GM18502 (cell line): ENCODE results near the gene YAP1.
"Not testable (repeated sequence)": the region's sequence is repeated elsewhere in the genome, so short reads cannot be mapped to it uniquely, and the experiment has no call there.

Source experiments
- ATAC-seq: cut with Tn5 transposase; IDR thresholded peaks from one replicate; pipeline ENCODE4 v1.9.1; 2021; ENCODE audit warnings: mild to moderate bottlenecking; ENCODE audit not compliant: unreplicated experiment, poor library complexity

The YAP1 gene

GRCh38 chr11:102196351-102196750, 86.1 kb downstream of the YAP1 start:
- ATAC-seq: no peak

DNA sequence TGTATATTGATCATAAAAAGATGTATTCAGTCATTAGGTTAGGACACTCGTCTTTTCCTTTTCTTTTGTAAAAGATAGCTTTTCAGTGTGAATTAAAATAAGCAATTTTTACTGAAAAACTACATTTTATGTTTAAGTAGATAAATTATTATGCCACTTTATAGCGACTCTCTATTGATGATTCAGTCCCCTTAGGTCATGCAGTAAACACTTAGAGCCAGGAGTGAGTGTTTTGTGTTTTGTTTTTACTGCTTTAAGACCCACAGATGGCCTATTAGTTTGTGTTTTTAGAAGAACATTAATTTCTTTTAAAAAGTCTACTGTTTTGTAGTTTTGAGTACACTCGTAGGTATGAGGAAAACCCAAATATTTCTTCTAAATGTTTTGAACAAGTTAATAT, 86.6 kb downstream of the YAP1 start:
- no peak for ATAC-seq

- no peak for ATAC-seq
These were observed 87.5 kb downstream of the YAP1 start for GRCh38 chr11:102197670-102198139.

DNA sequence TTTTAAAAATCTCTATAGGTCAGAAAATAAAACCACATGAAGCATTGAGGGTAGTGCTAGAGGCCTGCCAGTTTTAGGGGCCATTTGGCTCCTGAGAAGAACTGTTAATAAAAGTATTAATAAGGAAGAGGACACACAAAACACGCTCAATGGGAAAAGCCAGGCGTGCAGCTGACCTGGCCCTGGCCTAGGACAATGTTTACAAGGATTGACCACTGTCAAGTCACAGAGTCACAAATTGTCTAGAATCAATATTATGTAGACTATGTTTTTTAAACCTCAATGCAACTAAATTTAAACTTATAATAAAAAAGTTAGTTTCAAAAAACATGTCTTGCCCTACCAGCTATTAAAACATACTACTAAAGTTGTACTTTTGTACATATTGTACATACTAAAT, 89.4 kb downstream of the YAP1 start:
- no peak for ATAC-seq

GRCh38 chr11:102200325-102200724, 90.1 kb downstream of the YAP1 start:
- not testable (repeated sequence) for ATAC-seq

- ATAC-seq: no peak
These were observed 91.5 kb downstream of the YAP1 start for GRCh38 chr11:102201776-102202175.

DNA sequence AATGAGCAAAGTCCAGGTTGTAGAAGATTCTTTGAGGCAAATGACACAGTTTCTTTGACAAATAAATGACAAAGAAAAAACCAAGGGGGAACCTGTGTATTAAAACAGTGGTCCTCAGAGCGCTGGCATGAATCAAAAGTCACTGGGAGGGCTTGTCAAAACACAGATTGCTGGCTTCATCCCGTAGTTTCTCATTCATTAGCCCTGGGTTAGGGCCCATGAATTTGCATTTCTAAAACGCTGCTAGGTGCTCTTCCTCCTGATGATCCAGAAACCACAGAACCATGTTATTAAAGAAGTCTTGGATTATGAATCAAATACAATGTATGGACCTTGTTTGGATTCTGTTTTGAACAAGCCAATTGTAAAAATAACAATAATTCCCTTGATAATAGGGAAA, 92.7 kb downstream of the YAP1 start:
- ATAC-seq: no peak

DNA sequence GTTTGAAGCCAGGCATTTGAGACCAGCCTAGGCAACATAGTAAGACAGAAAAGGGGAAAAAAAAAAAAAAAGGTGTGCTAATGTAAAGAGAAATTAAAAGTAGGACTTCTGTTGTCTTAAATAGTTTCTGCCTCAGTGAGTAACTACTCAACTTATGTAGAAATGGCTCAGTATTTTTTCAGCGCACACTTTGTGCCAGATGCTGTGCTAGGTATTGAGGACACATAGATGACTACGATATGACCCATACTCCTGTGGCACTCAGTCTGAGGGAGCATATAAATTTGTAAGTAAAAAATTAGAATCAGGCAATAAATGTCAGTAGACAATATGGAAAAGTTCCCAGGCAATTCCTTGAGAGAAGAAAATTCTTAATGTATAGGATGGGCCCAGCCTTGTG, 93.9 kb downstream of the YAP1 start:
- no peak for ATAC-seq

- no peak for ATAC-seq
These were observed 95.6 kb downstream of the YAP1 start for GRCh38 chr11:102205805-102206204.

DNA sequence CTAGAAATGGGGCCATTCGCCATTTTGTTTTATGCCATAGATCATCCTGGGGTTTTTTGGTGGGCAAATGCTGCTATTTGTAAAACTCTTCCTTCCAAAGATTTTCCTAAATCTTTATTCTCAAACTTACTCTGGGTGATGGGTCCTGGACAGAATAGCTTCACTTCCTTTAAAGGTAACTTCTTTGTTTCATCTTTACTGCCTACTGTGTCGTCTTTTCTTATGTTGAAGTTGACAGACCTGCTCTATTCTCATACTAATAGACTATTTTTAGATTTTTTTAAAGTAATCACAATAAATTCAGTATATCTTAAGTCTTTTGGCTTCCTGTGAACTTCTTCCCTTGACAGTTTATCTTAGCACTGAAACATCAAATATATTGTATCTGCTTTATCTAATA, 98.6 kb downstream of the YAP1 start:
- ATAC-seq: no peak

DNA sequence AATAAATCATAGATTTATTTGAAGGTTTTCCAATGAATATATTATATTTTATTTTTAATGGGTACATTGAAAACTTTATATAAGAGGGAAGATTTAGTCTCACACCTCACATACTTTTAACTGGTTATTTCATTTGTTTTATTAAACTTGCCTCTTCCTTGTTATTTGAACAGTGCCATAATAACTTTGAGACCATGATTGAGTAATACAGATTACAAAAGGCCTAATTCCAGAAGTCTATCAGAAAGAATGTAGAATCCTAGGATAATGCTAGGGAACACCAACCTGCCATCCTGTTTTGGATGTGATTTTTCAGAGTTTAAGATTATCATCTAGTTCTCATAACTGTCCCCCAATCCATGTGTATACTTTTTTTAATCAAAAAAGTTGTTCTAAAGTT, 104.4 kb downstream of the YAP1 start:
- ATAC-seq: no peak

DNA sequence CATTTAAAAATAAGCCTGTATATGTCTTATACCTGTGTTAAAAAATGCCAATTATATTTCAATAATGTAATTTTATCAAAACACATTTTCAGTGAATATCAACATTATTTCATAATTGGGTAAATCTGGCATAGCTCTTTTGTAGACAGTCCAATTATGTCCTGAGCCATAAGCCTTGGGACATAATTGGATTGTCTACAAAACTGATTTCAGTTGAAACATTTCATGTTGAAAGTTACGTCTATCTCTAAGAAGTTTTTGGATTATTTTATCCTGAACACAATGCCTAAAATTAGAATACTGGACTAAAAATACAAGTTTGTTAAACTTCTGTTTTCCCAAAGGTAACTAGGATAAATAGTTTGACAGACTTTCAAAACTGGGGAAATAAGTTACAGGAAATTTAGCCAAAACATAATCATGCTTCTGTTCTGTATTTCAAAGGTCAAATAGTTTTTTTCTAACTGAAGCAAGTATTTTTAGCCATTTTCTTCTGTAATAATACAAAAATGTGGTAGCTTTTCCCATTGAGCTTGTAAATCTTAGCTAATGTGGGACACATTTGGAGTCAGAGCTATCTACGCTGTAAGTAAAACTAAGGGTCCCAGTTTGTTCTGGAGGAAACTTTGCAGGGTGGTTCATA, 106.3 kb downstream of the YAP1 start:
- ATAC-seq: no peak

- ATAC-seq: no peak
These were observed 110.7 kb downstream of the YAP1 start for GRCh38 chr11:102220728-102221467.

DNA sequence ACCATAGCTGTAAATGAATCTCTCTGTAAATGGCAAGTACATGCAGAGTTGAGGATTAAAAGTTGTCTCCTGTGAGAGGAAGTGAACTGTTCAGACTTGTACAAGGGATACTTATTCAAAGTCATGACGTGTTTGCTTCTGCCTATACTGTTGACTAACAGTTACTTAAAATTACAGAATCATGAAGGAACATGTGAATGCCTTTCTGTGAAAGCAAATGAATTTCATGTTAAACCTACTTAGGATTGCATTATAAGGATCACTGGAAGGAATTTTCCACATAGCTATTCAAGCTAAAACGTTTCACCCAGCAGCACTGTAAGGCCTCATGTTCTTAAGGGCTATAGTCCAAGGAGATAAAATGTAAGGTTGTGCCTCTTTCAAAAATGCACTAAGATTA, 113.6 kb downstream of the YAP1 start:
- ATAC-seq: no peak

DNA sequence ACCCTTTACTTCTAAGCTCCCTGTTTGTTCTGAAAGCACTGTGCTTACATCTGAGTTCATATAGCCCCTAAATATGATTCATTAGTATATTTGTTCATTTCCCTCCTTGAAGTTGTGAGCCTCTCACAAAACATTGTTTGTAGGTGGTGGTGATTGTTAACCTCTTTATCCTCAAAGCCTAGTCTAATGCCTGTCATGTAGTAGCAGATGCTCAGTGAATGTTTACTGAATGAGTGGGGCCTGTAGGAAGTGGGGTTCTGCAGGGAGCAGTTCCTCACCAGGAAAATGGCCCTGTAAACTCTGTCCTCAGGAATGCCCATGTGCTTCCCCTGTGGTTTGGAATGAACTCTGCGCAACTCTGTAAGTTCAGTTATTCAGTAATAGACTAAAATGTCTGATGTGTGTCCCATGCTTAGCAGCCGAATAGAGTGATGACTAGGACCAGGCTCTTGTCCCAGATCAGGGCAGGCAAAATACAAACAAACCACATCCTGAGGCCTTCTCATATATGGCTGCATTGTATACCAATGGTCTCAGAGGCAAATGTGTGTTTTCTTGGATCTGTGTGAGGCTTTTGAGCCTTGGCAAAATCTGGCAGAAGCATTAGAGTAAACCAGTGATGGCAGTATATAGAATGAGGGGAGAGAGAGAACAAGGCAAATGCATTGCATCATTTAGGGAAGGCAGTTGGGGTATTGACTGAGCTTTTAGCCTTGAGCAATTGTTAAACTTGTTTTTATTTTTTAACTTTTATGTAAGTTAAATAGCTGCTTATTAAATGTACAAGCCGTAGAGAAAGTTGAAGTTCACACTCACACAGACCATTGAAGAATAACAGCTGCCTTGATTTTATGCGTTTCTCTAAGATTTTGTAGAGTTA, 115.7 kb downstream of the YAP1 start:
- no peak for ATAC-seq

DNA sequence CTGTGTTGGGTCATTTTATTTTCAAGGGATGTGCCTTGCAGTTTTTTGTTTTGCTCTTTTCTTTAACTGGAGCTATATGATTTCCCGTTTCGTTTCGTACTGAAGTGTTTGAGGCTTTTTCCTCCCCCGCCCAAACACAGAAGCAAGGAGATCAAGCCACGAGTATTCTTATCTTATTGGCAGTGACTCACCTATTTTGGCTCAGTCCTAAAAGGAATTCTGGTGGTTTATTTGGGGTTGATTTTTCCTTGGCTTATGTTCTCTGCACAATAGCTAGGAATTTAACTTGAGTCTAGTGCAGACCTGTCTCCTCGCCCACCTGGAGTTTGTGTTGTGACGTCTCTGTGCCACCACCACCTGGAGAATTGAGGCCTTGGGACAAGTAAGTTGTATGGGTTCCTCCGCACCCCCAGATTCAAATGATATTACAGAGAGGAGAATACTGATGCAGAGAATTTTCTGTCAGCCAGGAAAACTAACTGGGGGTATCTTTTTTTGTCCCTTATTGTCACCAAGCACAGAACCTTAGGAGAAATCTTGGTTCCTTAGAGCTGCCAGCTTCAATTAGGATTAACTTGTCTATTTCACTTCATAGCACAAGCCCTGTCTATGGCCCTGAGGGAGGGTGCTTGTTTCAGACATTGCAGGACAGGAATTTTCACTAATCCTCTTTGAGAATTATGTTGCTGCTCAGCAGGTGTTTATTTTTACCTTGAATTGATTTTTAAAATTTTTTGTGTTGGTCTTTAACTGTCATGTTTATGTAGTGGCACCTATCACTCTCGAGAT, 116.6 kb downstream of the YAP1 start:
- no peak for ATAC-seq

DNA sequence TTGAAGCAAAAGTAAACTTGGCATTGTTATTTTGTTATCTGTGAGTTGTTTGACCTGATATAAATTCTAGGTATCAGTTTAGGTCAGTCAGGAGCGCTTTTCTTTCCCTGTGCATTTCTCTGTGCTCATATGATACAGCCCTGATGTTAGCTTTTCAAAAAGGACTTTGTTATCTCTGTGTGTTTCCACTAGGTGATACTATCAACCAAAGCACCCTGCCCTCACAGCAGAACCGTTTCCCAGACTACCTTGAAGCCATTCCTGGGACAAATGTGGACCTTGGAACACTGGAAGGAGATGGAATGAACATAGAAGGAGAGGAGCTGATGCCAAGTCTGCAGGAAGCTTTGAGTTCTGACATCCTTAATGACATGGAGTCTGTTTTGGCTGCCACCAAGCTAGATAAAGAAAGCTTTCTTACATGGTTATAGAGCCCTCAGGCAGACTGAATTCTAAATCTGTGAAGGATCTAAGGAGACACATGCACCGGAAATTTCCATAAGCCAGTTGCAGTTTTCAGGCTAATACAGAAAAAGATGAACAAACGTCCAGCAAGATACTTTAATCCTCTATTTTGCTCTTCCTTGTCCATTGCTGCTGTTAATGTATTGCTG, 119.4 kb downstream of the YAP1 start:
- ATAC-seq: no peak

GRCh38 chr11:102230186-102230585, 119.9 kb downstream of the YAP1 start:
- no peak for ATAC-seq

- ATAC-seq: no peak
These were observed 120.7 kb downstream of the YAP1 start for GRCh38 chr11:102230911-102231310.
